DMS153 treated with DMSO at 0.1 percent for 48 hours (cell line): ENCODE measurements around the gene KDM4F.

Experiments used
- DNase-seq: peaks from one replicate; lab custom pipeline; 2025; ENCODE audit not compliant: unreplicated experiment; lab: John Stamatoyannopoulos, UW

Gene KDM4F

DNA sequence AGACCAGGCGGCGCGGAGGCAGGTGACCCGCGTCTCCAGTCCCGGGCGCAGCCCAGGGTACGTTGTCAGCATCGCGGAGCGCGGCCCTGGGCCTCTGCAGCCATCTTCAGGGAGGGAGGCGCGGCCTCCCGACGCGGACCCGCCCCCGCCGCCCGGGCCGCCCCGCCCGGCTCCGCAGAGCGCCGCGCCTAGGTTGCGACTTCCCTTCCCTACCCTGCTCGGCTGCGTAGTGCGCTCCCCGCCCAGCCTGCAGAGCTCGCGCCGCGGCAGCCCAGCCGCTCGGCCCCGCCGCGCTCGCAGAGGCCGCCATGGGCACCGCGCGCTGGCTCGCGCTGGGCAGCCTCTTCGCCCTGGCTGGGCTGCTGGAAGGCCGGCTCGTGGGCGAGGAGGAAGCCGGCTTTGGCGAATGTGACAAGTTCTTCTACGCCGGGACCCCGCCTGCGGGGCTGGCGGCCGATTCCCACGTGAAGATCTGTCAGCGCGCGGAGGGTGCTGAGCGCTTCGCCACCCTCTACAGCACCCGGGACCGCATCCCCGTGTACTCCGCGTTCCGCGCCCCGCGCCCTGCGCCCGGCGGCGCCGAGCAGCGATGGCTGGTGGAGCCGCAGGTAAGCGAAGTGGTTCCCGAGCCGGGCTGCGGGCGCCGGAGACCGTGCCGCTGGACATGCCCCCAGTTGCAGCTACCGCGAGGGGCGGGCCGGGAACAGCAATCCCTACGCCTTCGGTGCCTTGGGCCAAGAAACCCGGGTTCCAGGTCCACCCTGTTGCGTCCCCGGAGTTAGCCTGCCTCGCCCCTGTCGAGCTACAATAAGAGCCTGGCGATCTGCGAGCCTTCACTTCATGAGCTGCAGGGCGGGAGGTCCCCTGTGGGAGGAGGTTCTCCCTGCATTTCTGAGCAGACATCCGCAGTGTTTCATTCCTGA, 40.7 kb downstream of the KDM4F start, which contains the start of gene ENDOD1:
Gene ENDOD1 (plus strand): TSS at position 227 of the 923 bp plus-strand sequence. CDS start 82 bp downstream, at position 309.
- DNase-seq = peak; percentile 42

DNA sequence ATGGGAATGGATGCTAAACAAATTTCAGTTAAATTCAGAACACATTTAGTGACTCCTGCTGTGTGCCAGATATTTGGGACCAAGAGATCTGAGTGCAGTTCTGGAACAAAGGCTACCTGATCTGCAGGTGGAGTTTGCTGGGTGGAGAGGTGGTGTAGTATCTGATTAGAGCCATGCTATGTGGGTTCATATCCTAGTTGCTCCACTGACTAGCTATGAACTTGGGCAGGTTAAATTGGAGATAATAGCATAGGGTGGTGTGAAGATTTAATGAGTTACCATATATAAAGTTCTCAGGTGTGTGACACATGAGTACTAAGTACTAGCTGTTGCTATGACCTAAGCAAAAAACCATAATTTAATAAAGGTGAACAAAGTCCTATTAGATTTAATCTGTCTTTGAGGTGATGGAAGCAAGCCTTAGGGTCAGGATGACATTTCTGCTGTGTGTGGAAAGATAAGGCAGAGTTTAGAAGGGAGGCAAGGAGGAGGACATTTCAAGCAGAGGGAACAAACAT, 42.5 kb downstream of the KDM4F start:
- DNase-seq = no peak

DNA sequence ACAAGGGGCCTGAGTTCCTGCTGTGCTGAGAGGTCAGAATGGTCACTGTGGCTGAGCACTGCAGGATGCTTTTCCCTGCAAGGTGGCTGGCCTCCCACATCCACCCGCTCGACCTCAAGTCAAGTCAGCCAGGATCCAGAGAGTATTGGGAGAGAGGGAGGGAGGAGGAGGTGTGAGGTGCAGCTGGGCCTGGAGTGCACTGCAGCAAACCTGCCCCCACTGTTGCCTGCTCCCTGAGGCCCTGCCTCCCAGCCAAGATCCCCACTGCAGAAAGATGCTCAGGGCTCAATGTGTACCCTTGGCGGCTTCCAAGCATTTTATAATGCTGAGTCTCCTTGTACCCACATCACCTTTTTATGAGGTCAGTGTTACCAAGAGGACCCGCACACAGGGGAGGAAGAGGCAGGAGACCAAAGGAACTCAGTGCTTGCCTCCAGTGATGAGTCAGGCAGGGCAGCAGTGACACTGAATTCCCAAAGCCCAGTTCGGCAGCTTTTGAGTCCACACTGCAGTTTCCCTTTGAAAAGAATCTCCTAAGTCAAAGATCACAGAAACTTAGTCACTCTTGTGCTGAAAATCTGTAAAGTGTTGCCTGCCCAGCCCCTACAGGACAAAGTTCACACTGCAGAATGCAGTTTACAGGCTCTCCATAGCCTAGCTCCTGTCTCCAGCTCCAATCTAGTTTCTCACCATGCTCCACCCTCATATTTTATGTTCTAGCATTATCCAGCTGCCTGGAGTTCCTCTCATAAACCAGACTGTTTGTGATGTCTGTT, 43.5 kb downstream of the KDM4F start:
- no peak for DNase-seq

DNA sequence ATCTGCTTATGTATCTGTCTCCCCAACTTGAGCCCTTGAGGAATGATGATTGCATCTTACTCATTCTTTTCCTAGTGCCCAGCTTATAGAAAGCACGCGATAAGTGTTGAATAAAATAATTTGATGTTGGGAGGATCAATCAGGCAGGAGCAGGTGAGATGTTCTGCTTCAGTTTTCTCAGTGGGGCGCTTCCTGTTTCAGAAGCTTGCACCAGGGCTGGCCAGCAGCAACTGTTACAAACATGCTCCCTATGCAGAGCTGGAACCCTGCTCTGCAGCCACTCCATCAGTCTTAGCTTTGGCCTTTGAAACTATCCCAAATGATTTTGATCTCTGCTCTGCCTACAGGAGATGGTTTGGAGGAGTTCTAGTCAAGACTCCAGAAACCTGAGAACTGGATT, 44.3 kb downstream of the KDM4F start:
- no peak for DNase-seq

DNA sequence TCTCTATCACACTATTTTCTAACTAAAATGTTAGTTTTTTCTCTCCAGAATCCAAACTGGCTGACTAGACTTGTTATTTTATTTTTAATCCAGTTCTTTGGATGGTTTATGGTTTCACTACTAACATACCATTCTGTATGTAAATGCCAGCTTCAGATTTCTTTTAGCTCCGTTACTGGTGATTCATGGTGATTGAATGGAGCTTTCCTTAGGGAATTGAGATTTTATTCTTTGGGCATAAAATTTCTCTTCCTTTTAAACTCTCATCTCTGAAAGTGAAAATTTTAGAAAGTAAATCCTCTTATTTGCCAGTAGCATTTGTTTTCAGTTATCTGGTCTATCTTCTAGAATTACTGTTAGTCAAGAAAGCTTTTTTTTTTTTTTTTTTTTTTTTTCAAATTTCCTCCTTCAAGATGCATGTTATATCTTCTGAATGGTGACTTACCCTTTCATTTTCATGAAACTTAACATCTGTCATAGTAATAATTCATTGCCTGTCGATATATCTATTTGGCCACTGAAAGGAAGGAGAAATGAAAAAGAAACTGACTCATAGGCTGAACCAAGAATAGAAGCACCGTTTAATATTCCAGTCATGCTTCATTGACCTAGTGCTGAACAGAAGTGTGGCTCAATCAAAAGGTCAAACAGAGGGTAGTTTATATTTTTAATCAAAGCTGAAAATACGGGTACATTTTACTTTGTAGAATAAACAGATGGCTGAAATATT, 46.8 kb downstream of the KDM4F start:
- DNase-seq = no peak

DNA sequence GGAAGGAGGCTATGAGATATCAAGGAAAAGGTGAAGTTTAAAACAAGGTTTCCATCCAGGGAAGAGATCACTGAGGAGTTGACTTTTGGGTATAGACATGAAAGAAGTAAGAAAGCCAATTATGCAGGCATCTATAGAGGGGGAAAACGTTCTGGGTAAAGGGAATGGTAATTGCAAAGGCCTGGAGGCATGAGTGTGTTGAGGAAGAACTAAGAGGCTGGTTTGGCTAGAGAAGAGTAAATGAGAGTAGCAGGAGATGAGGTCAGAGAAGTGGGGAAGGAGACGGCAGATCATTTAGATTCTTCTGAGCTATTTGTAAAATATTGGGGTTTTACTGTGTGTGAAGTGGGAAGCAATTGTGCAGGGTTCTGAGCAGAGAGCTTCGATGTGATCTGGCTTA, 48.0 kb downstream of the KDM4F start:
- no peak for DNase-seq

DNA sequence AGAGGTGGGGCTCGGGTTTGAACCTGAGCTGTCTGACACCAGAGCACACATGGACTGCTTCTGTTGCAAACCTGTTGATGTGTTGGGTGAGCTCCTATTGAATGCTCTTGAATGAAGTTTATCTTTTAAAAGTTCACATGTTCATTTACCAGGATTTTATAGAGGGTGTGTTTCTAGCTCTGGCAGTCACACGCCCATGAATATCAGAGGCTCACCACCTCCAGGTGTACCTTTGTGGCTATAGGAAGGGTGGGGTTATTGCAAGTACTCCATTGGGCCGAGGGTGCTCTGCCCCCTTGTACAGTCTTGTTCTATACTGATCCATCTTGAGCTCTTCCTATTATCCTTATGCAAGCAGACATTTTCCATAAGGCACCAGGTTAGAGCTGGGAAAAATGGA, 49.6 kb downstream of the KDM4F start:
- no peak for DNase-seq

DNA sequence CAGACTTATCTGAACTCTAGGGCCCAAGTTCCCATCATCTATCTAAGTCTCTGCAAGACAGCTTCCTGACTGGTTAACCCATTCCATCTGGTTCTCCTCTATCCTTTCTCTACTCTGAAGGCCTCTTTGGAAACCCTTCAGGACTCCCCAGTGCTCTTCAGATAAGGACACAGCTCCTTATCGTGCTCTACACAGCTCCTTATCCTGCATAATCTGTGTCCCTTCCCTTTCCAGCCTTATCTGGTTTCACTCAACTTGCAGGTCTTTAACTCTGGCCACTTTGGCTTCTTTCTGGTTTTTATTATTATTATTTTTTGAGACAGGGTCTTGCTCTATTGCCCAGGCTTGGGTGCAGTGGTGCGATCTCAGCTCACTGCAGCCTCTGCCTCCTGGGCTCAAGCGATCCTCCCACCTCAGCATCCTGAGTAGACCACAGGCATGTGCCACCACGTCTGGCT, 51.0 kb downstream of the KDM4F start:
- no peak for DNase-seq
